GM12891 (cell line): ENCODE measurements around the gene SEH1L.
A peak's percentile ranks its signal among the peaks of the same experiment; 100 is the strongest.
"Not testable (repeated sequence)": the region's sequence is repeated elsewhere in the genome, so short reads cannot be mapped to it uniquely, and the experiment has no call there.

Experiments used
- DNase-seq: peaks from one replicate; pipeline ENCODE4 v3.0.0; 2011; ENCODE audit warnings: low spot score; ENCODE audit not compliant: insufficient read length
- FAIRE-seq: peaks from 2 replicates; lab custom pipeline; 2011; peaks lifted over from hg19 to GRCh38; lab: Jason Lieb, UNC
- PAX5 ChIP-seq: IDR thresholded peaks from 2 replicates; pipeline ENCODE4 v1.6.1; 2011; ENCODE audit warnings: low read length, moderate library complexity, mild to moderate bottlenecking; ENCODE audit not compliant: insufficient read depth, severe bottlenecking
- POLR2A ChIP-seq: IDR thresholded peaks from 2 replicates; pipeline ENCODE4 v1.6.1; 2011; ENCODE audit warnings: low read depth, low read length, control low read depth
- POLR2AphosphoS5 ChIP-seq: IDR thresholded peaks from 2 replicates; pipeline ENCODE4 v1.6.1; 2011; ENCODE audit warnings: low read depth, low read length, control low read depth
- POU2F2 ChIP-seq: IDR thresholded peaks from 2 replicates; pipeline ENCODE4 v1.6.1; 2011; ENCODE audit warnings: low read depth, mild to moderate bottlenecking, control low read depth, low read length, moderate library complexity
- SPI1 ChIP-seq: IDR thresholded peaks from 2 replicates; pipeline ENCODE4 v1.6.1; 2011; ENCODE audit warnings: low read depth, low read length, control low read depth
- TAF1 ChIP-seq: IDR thresholded peaks from 2 replicates; pipeline ENCODE4 v1.6.1; 2011; ENCODE audit warnings: low read depth, low read length, control low read depth

SEH1L gene

GRCh38 chr18:12960853-12961397 is 13.1 kb downstream of the SEH1L start:
- TF ChIP-seq SPI1 = no peak
- TF ChIP-seq PAX5 = no peak
- no peak for TF ChIP-seq TAF1
- TF ChIP-seq POU2F2 = no peak
- TF ChIP-seq POLR2A = no peak
- TF ChIP-seq POLR2AphosphoS5 = no peak
- FAIRE-seq = no peak
- no peak for DNase-seq

DNA sequence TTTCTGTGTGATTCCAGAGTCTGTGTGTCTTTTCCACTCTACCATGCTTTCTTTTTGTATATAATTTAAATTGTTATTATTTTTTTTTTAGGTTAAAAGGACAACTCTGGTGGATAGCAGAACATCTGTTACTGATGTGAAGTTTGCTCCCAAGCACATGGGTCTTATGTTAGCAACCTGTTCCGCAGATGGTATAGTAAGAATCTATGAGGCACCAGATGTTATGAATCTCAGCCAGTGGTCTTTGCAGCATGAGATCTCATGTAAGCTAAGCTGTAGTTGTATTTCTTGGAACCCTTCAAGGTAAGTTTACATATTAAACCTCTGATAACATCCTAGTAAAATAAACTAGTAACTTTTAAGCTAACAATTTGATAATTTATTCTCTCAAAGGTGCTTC is 15.3 kb downstream of the SEH1L start:
- no peak for FAIRE-seq
- DNase-seq = no peak
- TF ChIP-seq SPI1 = no peak
- no peak for TF ChIP-seq TAF1
- no peak for TF ChIP-seq POLR2AphosphoS5
- TF ChIP-seq POU2F2 = no peak
- no peak for TF ChIP-seq POLR2A
- TF ChIP-seq PAX5 = no peak

GRCh38 chr18:12968115-12968514 is 20.3 kb downstream of the SEH1L start:
- no peak for DNase-seq
- TF ChIP-seq POLR2A = no peak
- no peak for TF ChIP-seq POU2F2
- TF ChIP-seq SPI1 = no peak
- TF ChIP-seq TAF1 = no peak
- no peak for FAIRE-seq

GRCh38 chr18:12968619-12969018 is 20.8 kb downstream of the SEH1L start:
- no peak for FAIRE-seq
- DNase-seq = no peak
- TF ChIP-seq SPI1 (no peak), POLR2A (no peak), PAX5 (no peak), POU2F2 (no peak), TAF1 (no peak), POLR2AphosphoS5 (no peak)

DNA sequence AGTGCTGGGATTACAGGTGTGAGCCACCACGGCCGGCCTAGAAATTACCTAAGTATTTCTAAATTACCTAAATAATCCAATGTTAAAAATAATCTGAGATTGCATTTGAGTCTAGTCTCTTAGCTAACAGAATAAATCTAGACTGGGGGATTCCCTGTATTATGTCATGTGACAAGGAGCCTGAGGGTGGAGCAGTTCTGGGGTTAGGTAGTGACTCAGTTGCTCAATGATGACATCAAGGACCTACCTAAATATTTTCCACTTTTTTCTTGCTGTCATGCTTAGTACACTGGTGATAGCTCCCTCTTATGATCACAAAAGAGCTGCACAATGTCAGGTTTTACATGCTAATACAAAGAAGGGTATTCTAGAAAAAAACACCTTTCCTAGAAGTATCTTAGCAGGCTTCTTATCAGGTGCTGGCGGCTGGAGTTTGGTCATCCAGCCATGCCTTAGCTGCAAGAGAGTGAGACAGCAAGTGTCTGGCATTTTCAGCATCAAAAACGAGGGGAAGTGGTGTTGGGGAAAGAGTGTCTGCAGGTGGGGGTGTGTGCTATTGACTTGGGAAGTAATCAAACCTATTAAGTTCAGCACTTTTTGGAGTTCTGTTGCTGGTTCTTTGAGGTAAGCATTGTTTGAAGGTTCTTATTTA is 25.9 kb downstream of the SEH1L start:
- FAIRE-seq (no peak), DNase-seq (no peak)
- TF ChIP-seq SPI1 (no peak), TAF1 (no peak), POLR2A (no peak), POU2F2 (no peak), PAX5 (no peak), POLR2AphosphoS5 (no peak)

DNA sequence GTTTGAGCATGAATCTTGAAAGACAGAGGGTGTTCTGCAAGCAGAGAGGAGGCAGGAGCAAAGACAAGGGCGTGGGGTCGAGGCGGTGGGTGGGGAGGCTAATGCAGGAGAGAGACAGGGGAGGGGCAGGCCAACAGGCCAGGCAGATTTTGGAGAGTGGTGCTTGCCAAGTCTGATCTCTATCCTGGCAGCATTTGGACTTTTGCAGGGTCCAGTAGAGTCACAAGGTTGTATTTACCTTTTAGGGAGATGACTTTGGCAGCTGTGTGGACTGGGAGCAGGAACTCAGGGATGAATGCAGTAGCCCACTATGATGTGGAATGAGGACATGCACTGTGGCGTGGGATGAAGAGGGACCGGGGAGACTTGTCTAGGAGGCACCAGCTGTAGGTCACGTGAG is 27.7 kb downstream of the SEH1L start:
- TF ChIP-seq TAF1 (no peak), POLR2AphosphoS5 (no peak), SPI1 (no peak), POU2F2 (no peak), POLR2A (no peak), PAX5 (no peak)
- DNase-seq (no peak), FAIRE-seq (no peak)

DNA sequence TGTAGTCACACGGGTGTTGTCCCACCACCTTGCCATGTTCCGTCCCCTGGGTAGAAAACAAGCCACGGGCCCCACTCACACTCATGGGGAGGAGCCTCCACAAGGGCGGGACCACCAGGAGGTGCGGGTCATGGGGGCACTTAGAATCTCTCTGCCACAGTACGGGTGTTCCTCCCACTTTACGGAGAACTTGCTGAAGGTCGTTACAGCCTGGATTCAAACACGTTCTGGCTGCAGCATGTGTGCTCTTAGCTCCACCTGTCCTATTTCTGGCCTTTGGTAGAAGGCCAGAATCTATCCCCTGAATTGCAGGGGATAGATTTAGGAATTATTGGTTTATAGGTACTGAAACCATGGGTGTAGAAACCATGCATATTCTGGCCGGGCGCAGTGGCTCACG is 28.5 kb downstream of the SEH1L start:
- FAIRE-seq (no peak), DNase-seq (no peak)
- TF ChIP-seq SPI1 = no peak
- TF ChIP-seq POLR2AphosphoS5 = no peak
- no peak for TF ChIP-seq POU2F2
- no peak for TF ChIP-seq TAF1
- no peak for TF ChIP-seq POLR2A
- TF ChIP-seq PAX5 = no peak

GRCh38 chr18:12980065-12980464 is 32.3 kb downstream of the SEH1L start:
- not testable (repeated sequence) for DNase-seq, FAIRE-seq

GRCh38 chr18:12989397-12990122 is 41.7 kb downstream of the SEH1L start:
- TF ChIP-seq PAX5 = no peak
- TF ChIP-seq POLR2A = no peak
- TF ChIP-seq POLR2AphosphoS5 = no peak
- TF ChIP-seq TAF1 = no peak
- TF ChIP-seq POU2F2 = no peak
- TF ChIP-seq SPI1 = no peak
- FAIRE-seq (no peak), DNase-seq (no peak)

GRCh38 chr18:12990123-12990475 is 42.3 kb downstream of the SEH1L start:
- TF ChIP-seq POLR2A = peak; percentile 39; the same call in 1 of the 2 replicates
- 0 out of 2 replicates have a peak, but pooled peaks have one; percentile 36 for TF ChIP-seq POU2F2
- 0 out of 2 replicates have a peak, but pooled peaks have one; percentile 52 for TF ChIP-seq POLR2AphosphoS5
- no peak for TF ChIP-seq TAF1
- no peak for DNase-seq
- no peak for FAIRE-seq

- TF ChIP-seq POLR2A (no peak), POU2F2 (no peak; the same call in 1 of the 2 replicates), POLR2AphosphoS5 (no peak), TAF1 (no peak), PAX5 (no peak), SPI1 (no peak)
- no peak for FAIRE-seq
- no peak for DNase-seq
Measured at GRCh38 chr18:12990641-12990966, 42.8 kb downstream of the SEH1L start.
